ENCODE results near the gene SMCO4. TPM values are rescaled to one million over a fixed set of nuclear protein-coding genes. Genes with fewer than 3 reads are reported as not detected.
"Not testable (repeated sequence)": the region's sequence is repeated elsewhere in the genome, so short reads cannot be mapped to it uniquely, and the experiment has no call there.

The SMCO4 gene
- total RNA-seq, 1 donor from 2014 or later: 9.6 TPM

DNA sequence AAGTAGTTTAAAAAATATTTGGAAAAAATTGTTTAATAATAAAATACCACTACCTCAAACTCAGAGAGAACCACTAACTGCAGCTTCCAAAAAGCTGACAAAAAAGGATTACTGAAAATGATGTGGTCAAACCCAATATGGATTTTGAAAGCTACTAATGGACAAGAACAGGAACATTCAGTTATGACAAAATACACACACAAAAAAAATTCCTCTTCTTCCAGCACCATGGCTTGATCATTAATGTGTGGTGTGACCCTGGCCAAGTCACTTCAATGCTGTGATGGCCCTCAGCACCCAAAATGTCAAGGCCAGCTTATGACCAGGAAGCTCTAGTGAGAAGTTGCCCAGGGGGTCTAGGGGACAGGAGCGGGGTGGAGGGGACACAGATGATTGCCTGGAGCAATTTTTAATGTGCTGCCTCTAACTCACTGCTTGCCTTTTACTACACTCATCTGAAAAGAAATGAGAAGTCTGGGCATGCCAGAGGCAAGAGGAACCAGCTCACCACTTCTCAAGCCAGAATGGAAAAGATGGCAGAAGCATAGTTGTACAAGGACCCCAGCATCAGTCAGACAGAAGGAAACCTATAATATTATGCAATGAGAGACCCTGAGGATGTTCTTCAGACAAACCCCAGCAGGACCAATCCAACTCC is 2.2 kb downstream of the SMCO4 start:
- H3K27ac ChIP-seq: no peak overlapping the region
- intact Hi-C loops (cut with DNase I): no loop called here
- no peaks in the 10 kb centered on the region for H3K36me3 ChIP-seq
- no peak for DNase-seq (ENCODE audit: extremely low spot score in 2 of 2)
- no peak for TF ChIP-seq POLR2A (IDR thresholded peaks at IDR 0.05)
- TF ChIP-seq POLR2AphosphoS5 (IDR thresholded peaks at IDR 0.05; ENCODE audit: insufficient read depth in 1 of 2, low read depth in 1 of 2): no peak
- H3K27me3 ChIP-seq: no peaks in the 10 kb centered on the region
- H3K4me3 ChIP-seq: no peak overlapping the region
- peaks cover 26% of the 10 kb centered on the region for H3K4me1 ChIP-seq
- no peaks in the 10 kb centered on the region for H3K9me3 ChIP-seq

- Histone ChIP-seq H3K4me3 (no peak overlapping the region), H3K4me1 (peaks cover 26% of the 10 kb centered on the region), H3K27me3 (no peaks in the 10 kb centered on the region), H3K36me3 (no peaks in the 10 kb centered on the region), H3K27ac (no peak overlapping the region), H3K9me3 (no peaks in the 10 kb centered on the region)
- TF ChIP-seq POLR2A (IDR thresholded peaks at IDR 0.05) (no peak), CTCF (IDR thresholded peaks at IDR 0.05) (no peak), POLR2AphosphoS5 (IDR thresholded peaks at IDR 0.05; ENCODE audit: insufficient read depth in 1 of 2, low read depth in 1 of 2) (no peak)
- intact Hi-C loops (cut with DNase I): no loop called here
- no peak for DNase-seq (ENCODE audit: extremely low spot score in 2 of 2)
Measured at GRCh38 chr11:93540337-93540736, 2.9 kb downstream of the SMCO4 start.

GRCh38 chr11:93537767-93538261 is 5.4 kb downstream of the SMCO4 start:
- H3K27ac ChIP-seq: no peak overlapping the region
- H3K4me1 ChIP-seq: peaks cover 18% of the 10 kb centered on the region
- intact Hi-C loops (cut with DNase I): no loop called here
- TF ChIP-seq POLR2A (IDR thresholded peaks at IDR 0.05): no peak
- no peak for TF ChIP-seq CTCF (IDR thresholded peaks at IDR 0.05)
- no peak for TF ChIP-seq POLR2AphosphoS5 (IDR thresholded peaks at IDR 0.05; ENCODE audit: insufficient read depth in 1 of 2, low read depth in 1 of 2)
- H3K9me3 ChIP-seq: no peaks in the 10 kb centered on the region
- no peaks in the 10 kb centered on the region for H3K27me3 ChIP-seq
- H3K4me3 ChIP-seq: no peak overlapping the region
- no peak for DNase-seq (ENCODE audit: extremely low spot score in 2 of 2)
- H3K36me3 ChIP-seq: no peaks in the 10 kb centered on the region

GRCh38 chr11:93537049-93537448 is 6.1 kb downstream of the SMCO4 start:
- Histone ChIP-seq H3K4me3 (no peak overlapping the region), H3K27ac (no peak overlapping the region), H3K36me3 (no peaks in the 10 kb centered on the region), H3K4me1 (peaks cover 23% of the 10 kb centered on the region), H3K9me3 (no peaks in the 10 kb centered on the region), H3K27me3 (no peaks in the 10 kb centered on the region)
- TF ChIP-seq POLR2A (IDR thresholded peaks at IDR 0.05): no peak
- TF ChIP-seq POLR2AphosphoS5 (IDR thresholded peaks at IDR 0.05; ENCODE audit: insufficient read depth in 1 of 2, low read depth in 1 of 2): no peak
- no peak for TF ChIP-seq CTCF (IDR thresholded peaks at IDR 0.05)
- DNase-seq (ENCODE audit: extremely low spot score in 2 of 2): no peak
- intact Hi-C loops (cut with DNase I): no loop called here

GRCh38 chr11:93536101-93536861 is 6.9 kb downstream of the SMCO4 start:
- intact Hi-C loops (cut with DNase I): no loop called here
- TF ChIP-seq POLR2A (IDR thresholded peaks at IDR 0.05): no peak
- TF ChIP-seq CTCF (IDR thresholded peaks at IDR 0.05): no peak
- no peak for TF ChIP-seq POLR2AphosphoS5 (IDR thresholded peaks at IDR 0.05; ENCODE audit: insufficient read depth in 1 of 2, low read depth in 1 of 2)
- H3K27me3 ChIP-seq: no peaks in the 10 kb centered on the region
- no peak overlapping the region for H3K27ac ChIP-seq
- no peak overlapping the region for H3K4me3 ChIP-seq
- no peaks in the 10 kb centered on the region for H3K9me3 ChIP-seq
- H3K4me1 ChIP-seq: peaks cover 23% of the 10 kb centered on the region
- no peak for DNase-seq (ENCODE audit: extremely low spot score in 2 of 2)
- H3K36me3 ChIP-seq: no peaks in the 10 kb centered on the region

- H3K36me3 ChIP-seq; intact Hi-C loops (cut with DNase I); H3K4me3 ChIP-seq; H3K27me3 ChIP-seq; H3K9me3 ChIP-seq; H3K27ac ChIP-seq; DNase-seq (ENCODE audit: extremely low spot score in 2 of 2): not testable (repeated sequence)
- peaks cover 23% of the 10 kb centered on the region for H3K4me1 ChIP-seq
Measured at GRCh38 chr11:93535578-93535977, 7.6 kb downstream of the SMCO4 start.
